ENCODE measurements around the gene GTF2H4. TPM values are rescaled to one million over a fixed set of nuclear protein-coding genes. Genes with fewer than 3 reads are reported as not detected.

Gene GTF2H4
- total RNA-seq, 2 donors from 2014 or later = 15.8 to 25.7 TPM

- H3K4me3 ChIP-seq = no peak overlapping the region
- no peak for DNase-seq
- H3K9me3 ChIP-seq = no peaks in the 10 kb centered on the region
- no peaks in the 10 kb centered on the region for H3K27me3 ChIP-seq
- H3K9ac ChIP-seq (ENCODE audit: low read depth in 2 of 2, low read length in 2 of 2) = peak overlapping the region in 1 of 2 donors; percentile 5
- no peak overlapping the region for H3K27ac ChIP-seq
- intact Hi-C loops (cut with DNase I) = no loop called here
- TF ChIP-seq, protein P1, sequence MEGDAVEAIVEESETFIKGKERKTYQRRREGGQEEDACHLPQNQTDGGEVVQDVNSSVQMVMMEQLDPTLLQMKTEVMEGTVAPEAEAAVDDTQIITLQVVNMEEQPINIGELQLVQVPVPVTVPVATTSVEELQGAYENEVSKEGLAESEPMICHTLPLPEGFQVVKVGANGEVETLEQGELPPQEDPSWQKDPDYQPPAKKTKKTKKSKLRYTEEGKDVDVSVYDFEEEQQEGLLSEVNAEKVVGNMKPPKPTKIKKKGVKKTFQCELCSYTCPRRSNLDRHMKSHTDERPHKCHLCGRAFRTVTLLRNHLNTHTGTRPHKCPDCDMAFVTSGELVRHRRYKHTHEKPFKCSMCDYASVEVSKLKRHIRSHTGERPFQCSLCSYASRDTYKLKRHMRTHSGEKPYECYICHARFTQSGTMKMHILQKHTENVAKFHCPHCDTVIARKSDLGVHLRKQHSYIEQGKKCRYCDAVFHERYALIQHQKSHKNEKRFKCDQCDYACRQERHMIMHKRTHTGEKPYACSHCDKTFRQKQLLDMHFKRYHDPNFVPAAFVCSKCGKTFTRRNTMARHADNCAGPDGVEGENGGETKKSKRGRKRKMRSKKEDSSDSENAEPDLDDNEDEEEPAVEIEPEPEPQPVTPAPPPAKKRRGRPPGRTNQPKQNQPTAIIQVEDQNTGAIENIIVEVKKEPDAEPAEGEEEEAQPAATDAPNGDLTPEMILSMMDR (IDR thresholded peaks at IDR 0.05) = no peak
- no peaks in the 10 kb centered on the region for H3K36me3 ChIP-seq
- peaks cover 14% of the 10 kb centered on the region for H3K4me1 ChIP-seq
Observed at GRCh38 chr6:30881392-30882203, 26.4 kb upstream of the GTF2H4 start.

- TF ChIP-seq, protein P1 (IDR thresholded peaks at IDR 0.05) = no peak
- intact Hi-C loops (cut with DNase I) = no loop called here
- peak overlapping the region; percentile 75 for H3K4me3 ChIP-seq
- no peaks in the 10 kb centered on the region for H3K27me3 ChIP-seq
- peaks cover 13% of the 10 kb centered on the region for H3K4me1 ChIP-seq
- DNase-seq = peak; percentile 32
- no peaks in the 10 kb centered on the region for H3K9me3 ChIP-seq
- peak overlapping the region; percentile 5 to 98 for H3K9ac ChIP-seq (ENCODE audit: low read depth in 2 of 2, low read length in 2 of 2)
- H3K36me3 ChIP-seq = no peaks in the 10 kb centered on the region
- peak overlapping the region; percentile 89 for H3K27ac ChIP-seq
Observed at GRCh38 chr6:30882204-30882758, 25.7 kb upstream of the GTF2H4 start.

DNA sequence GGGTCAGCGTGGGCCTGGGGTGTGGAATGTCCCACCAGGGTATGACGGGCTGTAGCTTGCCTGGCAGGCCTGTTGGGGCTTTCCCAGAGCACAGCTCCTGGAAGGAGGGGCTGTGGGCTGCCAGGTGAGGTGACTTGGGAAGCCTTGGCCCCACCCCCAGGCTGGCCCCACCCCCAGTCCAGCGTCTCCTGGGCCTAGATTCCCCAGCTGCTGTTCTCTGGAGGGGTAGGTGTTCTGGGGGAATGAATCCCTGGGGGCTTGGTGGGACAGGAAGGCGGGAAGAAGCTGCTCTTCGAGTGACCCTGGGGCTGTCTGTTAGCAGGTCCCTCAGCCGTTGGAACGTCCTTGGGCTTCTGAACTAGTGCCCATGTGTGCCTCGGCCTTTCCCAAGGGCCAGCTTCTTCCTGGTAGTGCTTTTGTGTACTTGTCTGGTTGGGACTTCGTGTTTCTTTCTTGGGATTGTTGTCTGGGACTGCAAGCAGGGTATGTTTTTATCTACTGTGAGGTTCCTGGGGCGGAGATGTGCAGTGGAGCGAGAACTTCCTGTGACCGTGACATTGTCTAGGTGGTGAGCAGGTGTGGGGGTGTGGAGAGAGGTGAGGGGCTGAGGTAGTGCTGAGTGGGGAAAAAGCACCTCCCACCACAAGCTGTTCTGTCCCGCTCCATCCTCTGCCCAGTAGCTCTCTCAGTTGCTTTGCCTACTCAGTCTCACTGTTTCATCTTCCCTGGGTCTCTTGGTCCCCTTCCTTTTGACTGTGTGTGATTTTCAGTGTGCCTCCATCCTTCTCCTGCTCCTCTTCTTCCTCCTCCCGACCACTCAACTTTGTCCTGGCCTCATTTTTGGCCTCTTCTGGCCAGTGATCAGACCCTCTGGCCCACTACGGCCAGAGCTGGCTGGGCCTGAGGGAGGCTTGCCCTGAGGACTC lies 25.0 kb upstream of the GTF2H4 start:
- TF ChIP-seq, protein P1 (IDR thresholded peaks at IDR 0.05) = no peak
- peak overlapping the region; percentile 75 for H3K4me3 ChIP-seq
- H3K27ac ChIP-seq = peak overlapping the region; percentile 89
- H3K9me3 ChIP-seq = no peaks in the 10 kb centered on the region
- peak; percentile 93 for DNase-seq
- peaks cover 10% of the 10 kb centered on the region for H3K4me1 ChIP-seq
- no peaks in the 10 kb centered on the region for H3K36me3 ChIP-seq
- peak overlapping the region; percentile 58 to 98 for H3K9ac ChIP-seq (ENCODE audit: low read depth in 2 of 2, low read length in 2 of 2)
- H3K27me3 ChIP-seq = no peaks in the 10 kb centered on the region
- intact Hi-C loops (cut with DNase I) = no loop called here

DNA sequence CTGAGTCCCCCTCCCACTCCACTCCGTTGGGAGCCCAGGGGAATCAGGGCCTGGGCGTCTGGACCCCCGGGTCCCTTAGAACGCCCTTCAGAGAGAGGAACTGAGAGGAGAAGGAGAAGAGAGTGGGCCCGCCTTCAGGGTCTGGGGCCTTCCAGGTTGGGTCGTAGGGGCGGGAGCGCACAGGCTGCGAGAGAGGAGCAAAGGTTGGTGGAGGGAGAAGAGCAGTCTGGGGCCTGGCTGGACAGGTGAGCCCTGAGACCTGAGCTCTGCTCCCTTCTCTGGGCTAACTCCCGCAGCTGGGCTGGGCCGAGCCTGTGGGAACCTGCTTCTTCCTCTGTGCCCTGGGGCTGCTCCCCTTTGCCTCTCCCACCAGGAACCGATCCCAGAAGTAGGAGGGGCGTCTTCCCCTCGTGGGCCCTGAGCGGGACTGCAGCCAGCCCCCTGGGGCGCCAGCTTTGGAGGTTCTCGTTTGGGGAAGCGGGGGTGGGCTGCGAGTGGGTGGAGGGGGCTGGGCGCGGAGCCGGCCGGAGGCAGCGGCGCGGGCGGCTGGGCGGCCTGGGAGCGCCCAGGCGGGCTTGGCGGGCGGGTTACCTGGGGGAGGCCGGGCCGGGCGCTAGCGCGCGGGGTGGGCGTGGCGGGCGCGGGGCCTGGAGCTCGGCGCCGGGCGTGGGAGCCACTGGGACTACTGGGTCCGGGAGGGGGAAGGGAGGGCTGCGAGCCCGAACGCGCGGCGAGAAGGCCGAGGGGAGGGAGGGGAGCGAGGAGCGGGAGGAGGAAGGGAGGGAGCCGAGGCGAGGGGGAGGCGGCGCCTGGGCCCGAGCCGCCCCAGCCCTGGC lies 24.1 kb upstream of the GTF2H4 start, which contains the start of gene DDR1:
Gene DDR1, plus strand, starts transcription at position 835 of the 836 bp plus-strand sequence. CDS start 4,211 bp downstream, outside the sequence.
- Histone ChIP-seq H3K36me3 (no peaks in the 10 kb centered on the region), H3K4me1 (peaks cover 10% of the 10 kb centered on the region), H3K9ac (ENCODE audit: low read depth in 2 of 2, low read length in 2 of 2) (peak within 1 kb of the TSS; percentile 58 to 98), H3K27me3 (no peaks in the 10 kb centered on the region), H3K9me3 (no peaks in the 10 kb centered on the region), H3K4me3 (peak within 1 kb of the TSS; percentile 75), H3K27ac (peak within 1 kb of the TSS; percentile 89)
- peak; percentile 86 for DNase-seq
- TF ChIP-seq, protein P1 (IDR thresholded peaks at IDR 0.05) = no peak
- intact Hi-C loops (cut with DNase I) = no loop called here

Measured in colonic mucosa (tissue), 4 donors.